ENCODE results near the gene PYY.

DNA sequence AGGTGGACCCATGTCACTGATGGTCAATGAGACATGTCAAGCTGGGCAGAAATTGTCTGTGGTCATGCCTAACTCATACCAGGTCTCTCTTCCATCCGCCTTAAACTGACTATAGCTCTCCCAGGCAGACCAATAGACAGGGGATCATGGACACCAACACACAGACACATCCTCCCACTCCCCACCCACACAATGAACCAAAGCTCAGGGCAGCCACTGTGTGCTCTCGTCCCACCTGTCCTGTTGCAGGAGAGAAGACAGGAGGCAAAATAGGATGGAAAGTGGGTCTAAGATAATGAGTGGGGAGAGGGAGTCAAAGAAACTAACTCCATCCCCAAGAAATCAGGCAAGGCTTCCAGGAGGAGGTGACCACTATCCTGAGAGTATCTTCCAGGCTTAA, 3.2 kb downstream of the PYY start:
- TF ChIP-seq GATA3 (IDR thresholded peaks at IDR 0.05; ENCODE audit: low read depth, low read length) (no peak), GATA2 (IDR thresholded peaks at IDR 0.05; ENCODE audit: low read depth, low read length) (no peak)
